Measurements from ENCODE around the gene CLTA. TPM values are rescaled to one million over a fixed set of nuclear protein-coding genes. Genes with fewer than 3 reads are reported as not detected.
A peak's percentile ranks its signal among the peaks of the same experiment; 100 is the strongest.

The CLTA gene
- total and polyA plus RNA-seq, 2 donors (not counting 1 experiment from before 2014, with no cell fraction given): 32.3 to 71.0 TPM

DNA sequence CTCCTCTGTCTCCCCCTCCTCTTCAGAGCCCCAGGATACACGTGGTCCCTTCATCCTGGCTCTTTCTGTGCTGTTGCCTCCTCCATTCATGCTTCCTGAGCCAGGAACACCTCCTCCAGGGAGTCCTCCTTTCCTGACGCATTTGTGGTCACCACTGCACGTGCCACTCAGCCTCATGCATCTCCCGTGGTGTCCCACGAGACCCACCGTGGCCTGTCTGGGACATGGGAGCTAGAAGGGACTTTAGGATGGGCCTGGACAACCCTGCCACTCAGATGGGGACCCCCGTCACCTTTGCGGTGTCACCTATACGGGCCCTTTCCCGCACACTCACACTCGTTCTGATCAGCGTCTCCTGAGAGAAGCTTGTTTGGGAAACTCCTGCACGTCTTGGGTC lies 47.5 kb upstream of the CLTA start:
- H4K20me1 ChIP-seq (ENCODE audit: control insufficient read depth, insufficient read depth, low read length, poor library complexity, severe bottlenecking): peaks cover 22% of the 10 kb centered on the region

More for the DNA sequence above, 47.5 kb upstream of the CLTA start:
- Mint-ChIP-seq H3K27ac (peak overlapping the region; percentile 99), H3K4me3 (peak overlapping the region; percentile 93), H3K27me3 (no peaks in the 10 kb centered on the region), H3K9me3 (ENCODE audit: insufficient read depth) (no peaks in the 10 kb centered on the region), H3K4me1 (peaks cover 93% of the 10 kb centered on the region)
- intact Hi-C loops (cut with micrococcal nuclease): loop anchor here (1.0 kb wide), 1 partner anchor 8 kb away; no protein-coding TSS in a partner anchor
- H3K4me1 ChIP-seq (ENCODE audit: control insufficient read depth in 2 of 2, insufficient read depth in 2 of 2, low read length in 2 of 2): peaks cover 63 to 77% of the 10 kb centered on the region in 2 donors
- peaks cover 0 to 9% (median 5%) of the 10 kb centered on the region in 3 donors for H3K9me3 ChIP-seq (ENCODE audit: control extremely low read depth in 1 of 3, control insufficient read depth in 2 of 3, insufficient read depth in 1 of 3, low read length in 2 of 3)
- peak overlapping the region; percentile 75 for H3K9ac ChIP-seq (ENCODE audit: low read length)
- H3K79me2 ChIP-seq (ENCODE audit: control insufficient read depth, insufficient read depth, low read length): peaks cover 80% of the 10 kb centered on the region
- 23% methylated on average over 6 of the region's 13 CpGs for WGBS (ENCODE audit: insufficient coverage)
- peak overlapping the region; percentile 85 to 92 for H3K27ac ChIP-seq (ENCODE audit: low read length in 2 of 2)
- ChIA-PET CTCF (interaction anchor here (1.2 to 3.4 kb wide), 5 partner anchors 10 to 47 kb away, joined by 3 to 31 read pairs (median 17); partner anchors contain the start of gene CLTA), POLR2A (interaction anchor here (1.0 to 1.9 kb wide), 2 partner anchors 9 to 48 kb away, joined by 3 to 6 read pairs; partner anchors contain the start of gene CLTA)
- H3K36me3 ChIP-seq (replicated peaks in 1 of 2; ENCODE audit: control extremely low read depth in 1 of 2, control insufficient read depth in 1 of 2, extremely low read depth in 1 of 2, insufficient read depth in 2 of 2, low read length in 1 of 2): peaks cover 0 to 25% of the 10 kb centered on the region in 2 experiments
- H3K4me2 ChIP-seq (replicated peaks; ENCODE audit: low read depth, low read length, poor library complexity, severe bottlenecking): peak overlapping the region; percentile 95
- H3K27me3 ChIP-seq (replicated peaks in 1 of 4; ENCODE audit: control extremely low read depth in 1 of 4, control insufficient read depth in 3 of 4, insufficient read depth in 4 of 4, low read length in 3 of 4): no peaks in the 10 kb centered on the region
- TF ChIP-seq, protein P1, sequence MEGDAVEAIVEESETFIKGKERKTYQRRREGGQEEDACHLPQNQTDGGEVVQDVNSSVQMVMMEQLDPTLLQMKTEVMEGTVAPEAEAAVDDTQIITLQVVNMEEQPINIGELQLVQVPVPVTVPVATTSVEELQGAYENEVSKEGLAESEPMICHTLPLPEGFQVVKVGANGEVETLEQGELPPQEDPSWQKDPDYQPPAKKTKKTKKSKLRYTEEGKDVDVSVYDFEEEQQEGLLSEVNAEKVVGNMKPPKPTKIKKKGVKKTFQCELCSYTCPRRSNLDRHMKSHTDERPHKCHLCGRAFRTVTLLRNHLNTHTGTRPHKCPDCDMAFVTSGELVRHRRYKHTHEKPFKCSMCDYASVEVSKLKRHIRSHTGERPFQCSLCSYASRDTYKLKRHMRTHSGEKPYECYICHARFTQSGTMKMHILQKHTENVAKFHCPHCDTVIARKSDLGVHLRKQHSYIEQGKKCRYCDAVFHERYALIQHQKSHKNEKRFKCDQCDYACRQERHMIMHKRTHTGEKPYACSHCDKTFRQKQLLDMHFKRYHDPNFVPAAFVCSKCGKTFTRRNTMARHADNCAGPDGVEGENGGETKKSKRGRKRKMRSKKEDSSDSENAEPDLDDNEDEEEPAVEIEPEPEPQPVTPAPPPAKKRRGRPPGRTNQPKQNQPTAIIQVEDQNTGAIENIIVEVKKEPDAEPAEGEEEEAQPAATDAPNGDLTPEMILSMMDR (IDR thresholded peaks at IDR 0.05): no peak
- TF ChIP-seq EZH2 (IDR thresholded peaks at IDR 0.05; ENCODE audit: borderline replicate concordance, insufficient read depth, low read depth, low read length, poor library complexity, severe bottlenecking): no peak
- ATAC-seq (ENCODE audit: low read depth) (no peak), DNase-seq (peak; percentile 37)
- peak overlapping the region; percentile 43 to 83 (median 80) for H3K4me3 ChIP-seq (ENCODE audit: control extremely low read depth in 1 of 5, extremely low read depth in 1 of 5, insufficient read depth in 1 of 5, low read depth in 2 of 5, low read length in 4 of 5)
- H2AFZ ChIP-seq (ENCODE audit: insufficient read depth, low read depth, low read length, poor library complexity, severe bottlenecking): peak overlapping the region; percentile 61

All from B cell (primary cell).